HepG2 (cell line): ENCODE measurements around the gene RPS14. TPM values are rescaled to one million over a fixed set of nuclear protein-coding genes. Genes with fewer than 3 reads are reported as not detected.

Source experiments
- SMC3 ChIP-seq: IDR thresholded peaks from 2 replicates; pipeline ENCODE4 v1.6.1; 2011; ENCODE audit warnings: low read length, improper control_type of control experiment
- ZNF235 ChIP-seq: sonication (generic); formaldehyde crosslinking; IDR thresholded peaks from 2 replicates; pipeline ENCODE4 v1.8.1; 2023; ENCODE audit warnings: mild to moderate bottlenecking, missing genetic modification reagents, borderline replicate concordance
- ZSCAN31 ChIP-seq: sonication (generic); formaldehyde crosslinking; IDR thresholded peaks from 2 replicates; pipeline ENCODE4 v1.5.0; 2020; ENCODE audit warnings: low read depth, mild to moderate bottlenecking, missing genetic modification reagents
- polyA plus RNA-seq, 8 experiments: library from polyadenylated mRNA; depleted of rRNA in 3 of 8; stranded (reverse) in 7 of 8; unstranded in 1 of 8; fragments of >200 nt; fragmentation: Illumina TruSeq in 4 of 8; extraction: Trizol in 4 of 8; gene quantifications; 2 replicates each; pipeline versions ENCODE4 v1.2.1 to v1.2.3, GENCODE V29; 2011 to 2016; ENCODE audit warnings: low read depth in 4 of 8, missing spikeins in 1 of 8, mixed read lengths in 1 of 8; ENCODE audit not compliant: insufficient read depth in 1 of 8
- total RNA-seq, 5 experiments: library from RNA; depleted of rRNA; stranded (reverse); fragments of >200 nt; fragmentation: Illumina TruSeq; extraction: Trizol; gene quantifications; 2 replicates each; pipeline ENCODE4 v1.2.3, GENCODE V29; 2016; ENCODE audit warnings: low read depth in 1 of 5
- TF ChIP-seq, protein P1 (sequence below): sonication (generic); formaldehyde crosslinking; IDR thresholded peaks from 2 replicates; pipeline ENCODE4 v1.4.0; 2020; ENCODE audit warnings: mild to moderate bottlenecking, missing genetic modification reagents
- TF ChIP-seq, protein P2 (sequence below): sonication (generic); formaldehyde crosslinking; IDR thresholded peaks from 2 replicates; pipeline ENCODE4 v1.9.0; 2022; ENCODE audit warnings: missing genetic modification reagents, mild to moderate bottlenecking, borderline replicate concordance
- TF ChIP-seq, protein P3 (sequence below): sonication (generic); formaldehyde crosslinking; IDR thresholded peaks from 2 replicates; pipeline ENCODE4 v1.5.1; 2020; ENCODE audit warnings: missing genetic modification reagents, mild to moderate bottlenecking, borderline replicate concordance
- TF ChIP-seq, protein P4 (sequence below), 2 experiments: sonication (generic) in 1 of 2; formaldehyde crosslinking in 1 of 2; IDR thresholded peaks; 2 replicates each; pipeline versions ENCODE4 v1.4.0 to v1.6.1; 2016 to 2020; ENCODE audit warnings: borderline replicate concordance in 1 of 2, low read depth in 1 of 2, mild to moderate bottlenecking in 1 of 2, missing genetic modification reagents in 1 of 2
- TF ChIP-seq, protein P5 (sequence below): sonication (generic); formaldehyde crosslinking; IDR thresholded peaks from 2 replicates; pipeline ENCODE4 v1.4.0; 2020; ENCODE audit warnings: missing genetic modification reagents
- TF ChIP-seq, protein P6 (sequence below): sonication (generic); formaldehyde crosslinking; IDR thresholded peaks from 2 replicates; pipeline ENCODE4 v1.4.0; 2020; ENCODE audit warnings: missing genetic modification reagents

The RPS14 gene
- total and polyA plus RNA-seq, 2 of the 13 experiments (the other 11 are each of a cell fraction or from before 2014, with no cell fraction given), result 2,116 to 3,295 TPM

DNA sequence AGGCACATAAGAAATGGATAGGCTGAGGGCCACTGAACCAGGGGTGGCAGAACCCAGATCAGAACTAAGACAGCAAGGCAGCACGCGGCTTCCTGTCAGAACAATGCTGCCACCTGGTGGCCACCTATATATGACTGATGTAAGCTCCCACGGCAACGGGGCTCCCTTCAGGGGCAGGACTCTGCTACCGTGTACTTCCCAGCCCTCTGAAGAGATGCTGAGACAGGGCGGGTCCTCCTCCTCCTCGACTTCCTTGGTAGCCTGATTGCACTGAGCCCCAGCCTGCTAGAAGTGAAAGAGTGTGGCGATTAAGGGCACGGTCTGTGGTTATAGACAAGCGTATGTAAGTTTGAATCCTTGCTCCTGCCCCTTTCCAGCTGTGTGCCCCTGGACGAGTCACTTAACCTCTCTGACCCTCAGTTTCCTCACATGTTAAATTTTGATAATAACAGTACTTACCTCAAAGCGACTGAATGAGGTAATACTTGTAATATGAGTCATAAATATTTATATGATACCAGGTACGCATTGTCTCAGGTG lies 13.3 kb downstream of the RPS14 start (continued):
- TF ChIP-seq, protein P1, sequence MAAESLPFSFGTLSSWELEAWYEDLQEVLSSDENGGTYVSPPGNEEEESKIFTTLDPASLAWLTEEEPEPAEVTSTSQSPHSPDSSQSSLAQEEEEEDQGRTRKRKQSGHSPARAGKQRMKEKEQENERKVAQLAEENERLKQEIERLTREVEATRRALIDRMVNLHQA, result no peak
- TF ChIP-seq ZSCAN31 (CRISPR knock-in tag) (no peak), ZNF235 (no peak), SMC3 (peak; percentile 91)
- TF ChIP-seq, protein P2, sequence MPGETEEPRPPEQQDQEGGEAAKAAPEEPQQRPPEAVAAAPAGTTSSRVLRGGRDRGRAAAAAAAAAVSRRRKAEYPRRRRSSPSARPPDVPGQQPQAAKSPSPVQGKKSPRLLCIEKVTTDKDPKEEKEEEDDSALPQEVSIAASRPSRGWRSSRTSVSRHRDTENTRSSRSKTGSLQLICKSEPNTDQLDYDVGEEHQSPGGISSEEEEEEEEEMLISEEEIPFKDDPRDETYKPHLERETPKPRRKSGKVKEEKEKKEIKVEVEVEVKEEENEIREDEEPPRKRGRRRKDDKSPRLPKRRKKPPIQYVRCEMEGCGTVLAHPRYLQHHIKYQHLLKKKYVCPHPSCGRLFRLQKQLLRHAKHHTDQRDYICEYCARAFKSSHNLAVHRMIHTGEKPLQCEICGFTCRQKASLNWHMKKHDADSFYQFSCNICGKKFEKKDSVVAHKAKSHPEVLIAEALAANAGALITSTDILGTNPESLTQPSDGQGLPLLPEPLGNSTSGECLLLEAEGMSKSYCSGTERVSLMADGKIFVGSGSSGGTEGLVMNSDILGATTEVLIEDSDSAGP (CRISPR knock-in tag), result peak; percentile 49
- TF ChIP-seq, protein P3, sequence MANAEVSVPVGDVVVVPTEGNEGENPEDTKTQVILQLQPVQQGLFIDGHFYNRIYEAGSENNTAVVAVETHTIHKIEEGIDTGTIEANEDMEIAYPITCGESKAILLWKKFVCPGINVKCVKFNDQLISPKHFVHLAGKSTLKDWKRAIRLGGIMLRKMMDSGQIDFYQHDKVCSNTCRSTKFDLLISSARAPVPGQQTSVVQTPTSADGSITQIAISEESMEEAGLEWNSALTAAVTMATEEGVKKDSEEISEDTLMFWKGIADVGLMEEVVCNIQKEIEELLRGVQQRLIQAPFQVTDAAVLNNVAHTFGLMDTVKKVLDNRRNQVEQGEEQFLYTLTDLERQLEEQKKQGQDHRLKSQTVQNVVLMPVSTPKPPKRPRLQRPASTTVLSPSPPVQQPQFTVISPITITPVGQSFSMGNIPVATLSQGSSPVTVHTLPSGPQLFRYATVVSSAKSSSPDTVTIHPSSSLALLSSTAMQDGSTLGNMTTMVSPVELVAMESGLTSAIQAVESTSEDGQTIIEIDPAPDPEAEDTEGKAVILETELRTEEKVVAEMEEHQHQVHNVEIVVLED, result no peak
- TF ChIP-seq, protein P4, sequence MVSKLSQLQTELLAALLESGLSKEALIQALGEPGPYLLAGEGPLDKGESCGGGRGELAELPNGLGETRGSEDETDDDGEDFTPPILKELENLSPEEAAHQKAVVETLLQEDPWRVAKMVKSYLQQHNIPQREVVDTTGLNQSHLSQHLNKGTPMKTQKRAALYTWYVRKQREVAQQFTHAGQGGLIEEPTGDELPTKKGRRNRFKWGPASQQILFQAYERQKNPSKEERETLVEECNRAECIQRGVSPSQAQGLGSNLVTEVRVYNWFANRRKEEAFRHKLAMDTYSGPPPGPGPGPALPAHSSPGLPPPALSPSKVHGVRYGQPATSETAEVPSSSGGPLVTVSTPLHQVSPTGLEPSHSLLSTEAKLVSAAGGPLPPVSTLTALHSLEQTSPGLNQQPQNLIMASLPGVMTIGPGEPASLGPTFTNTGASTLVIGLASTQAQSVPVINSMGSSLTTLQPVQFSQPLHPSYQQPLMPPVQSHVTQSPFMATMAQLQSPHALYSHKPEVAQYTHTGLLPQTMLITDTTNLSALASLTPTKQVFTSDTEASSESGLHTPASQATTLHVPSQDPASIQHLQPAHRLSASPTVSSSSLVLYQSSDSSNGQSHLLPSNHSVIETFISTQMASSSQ (IDR thresholded peaks at IDR 0.05; ENCODE audit: low read depth), result no peak
- TF ChIP-seq, protein P4 (CRISPR knock-in tag; IDR thresholded peaks at IDR 0.05; ENCODE audit: borderline replicate concordance), result no peak
- TF ChIP-seq, protein P5, sequence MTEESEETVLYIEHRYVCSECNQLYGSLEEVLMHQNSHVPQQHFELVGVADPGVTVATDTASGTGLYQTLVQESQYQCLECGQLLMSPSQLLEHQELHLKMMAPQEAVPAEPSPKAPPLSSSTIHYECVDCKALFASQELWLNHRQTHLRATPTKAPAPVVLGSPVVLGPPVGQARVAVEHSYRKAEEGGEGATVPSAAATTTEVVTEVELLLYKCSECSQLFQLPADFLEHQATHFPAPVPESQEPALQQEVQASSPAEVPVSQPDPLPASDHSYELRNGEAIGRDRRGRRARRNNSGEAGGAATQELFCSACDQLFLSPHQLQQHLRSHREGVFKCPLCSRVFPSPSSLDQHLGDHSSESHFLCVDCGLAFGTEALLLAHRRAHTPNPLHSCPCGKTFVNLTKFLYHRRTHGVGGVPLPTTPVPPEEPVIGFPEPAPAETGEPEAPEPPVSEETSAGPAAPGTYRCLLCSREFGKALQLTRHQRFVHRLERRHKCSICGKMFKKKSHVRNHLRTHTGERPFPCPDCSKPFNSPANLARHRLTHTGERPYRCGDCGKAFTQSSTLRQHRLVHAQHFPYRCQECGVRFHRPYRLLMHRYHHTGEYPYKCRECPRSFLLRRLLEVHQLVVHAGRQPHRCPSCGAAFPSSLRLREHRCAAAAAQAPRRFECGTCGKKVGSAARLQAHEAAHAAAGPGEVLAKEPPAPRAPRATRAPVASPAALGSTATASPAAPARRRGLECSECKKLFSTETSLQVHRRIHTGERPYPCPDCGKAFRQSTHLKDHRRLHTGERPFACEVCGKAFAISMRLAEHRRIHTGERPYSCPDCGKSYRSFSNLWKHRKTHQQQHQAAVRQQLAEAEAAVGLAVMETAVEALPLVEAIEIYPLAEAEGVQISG (CRISPR knock-in tag), result 0 out of 2 replicates have a peak, but pooled peaks have one; percentile 17
- TF ChIP-seq, protein P6, sequence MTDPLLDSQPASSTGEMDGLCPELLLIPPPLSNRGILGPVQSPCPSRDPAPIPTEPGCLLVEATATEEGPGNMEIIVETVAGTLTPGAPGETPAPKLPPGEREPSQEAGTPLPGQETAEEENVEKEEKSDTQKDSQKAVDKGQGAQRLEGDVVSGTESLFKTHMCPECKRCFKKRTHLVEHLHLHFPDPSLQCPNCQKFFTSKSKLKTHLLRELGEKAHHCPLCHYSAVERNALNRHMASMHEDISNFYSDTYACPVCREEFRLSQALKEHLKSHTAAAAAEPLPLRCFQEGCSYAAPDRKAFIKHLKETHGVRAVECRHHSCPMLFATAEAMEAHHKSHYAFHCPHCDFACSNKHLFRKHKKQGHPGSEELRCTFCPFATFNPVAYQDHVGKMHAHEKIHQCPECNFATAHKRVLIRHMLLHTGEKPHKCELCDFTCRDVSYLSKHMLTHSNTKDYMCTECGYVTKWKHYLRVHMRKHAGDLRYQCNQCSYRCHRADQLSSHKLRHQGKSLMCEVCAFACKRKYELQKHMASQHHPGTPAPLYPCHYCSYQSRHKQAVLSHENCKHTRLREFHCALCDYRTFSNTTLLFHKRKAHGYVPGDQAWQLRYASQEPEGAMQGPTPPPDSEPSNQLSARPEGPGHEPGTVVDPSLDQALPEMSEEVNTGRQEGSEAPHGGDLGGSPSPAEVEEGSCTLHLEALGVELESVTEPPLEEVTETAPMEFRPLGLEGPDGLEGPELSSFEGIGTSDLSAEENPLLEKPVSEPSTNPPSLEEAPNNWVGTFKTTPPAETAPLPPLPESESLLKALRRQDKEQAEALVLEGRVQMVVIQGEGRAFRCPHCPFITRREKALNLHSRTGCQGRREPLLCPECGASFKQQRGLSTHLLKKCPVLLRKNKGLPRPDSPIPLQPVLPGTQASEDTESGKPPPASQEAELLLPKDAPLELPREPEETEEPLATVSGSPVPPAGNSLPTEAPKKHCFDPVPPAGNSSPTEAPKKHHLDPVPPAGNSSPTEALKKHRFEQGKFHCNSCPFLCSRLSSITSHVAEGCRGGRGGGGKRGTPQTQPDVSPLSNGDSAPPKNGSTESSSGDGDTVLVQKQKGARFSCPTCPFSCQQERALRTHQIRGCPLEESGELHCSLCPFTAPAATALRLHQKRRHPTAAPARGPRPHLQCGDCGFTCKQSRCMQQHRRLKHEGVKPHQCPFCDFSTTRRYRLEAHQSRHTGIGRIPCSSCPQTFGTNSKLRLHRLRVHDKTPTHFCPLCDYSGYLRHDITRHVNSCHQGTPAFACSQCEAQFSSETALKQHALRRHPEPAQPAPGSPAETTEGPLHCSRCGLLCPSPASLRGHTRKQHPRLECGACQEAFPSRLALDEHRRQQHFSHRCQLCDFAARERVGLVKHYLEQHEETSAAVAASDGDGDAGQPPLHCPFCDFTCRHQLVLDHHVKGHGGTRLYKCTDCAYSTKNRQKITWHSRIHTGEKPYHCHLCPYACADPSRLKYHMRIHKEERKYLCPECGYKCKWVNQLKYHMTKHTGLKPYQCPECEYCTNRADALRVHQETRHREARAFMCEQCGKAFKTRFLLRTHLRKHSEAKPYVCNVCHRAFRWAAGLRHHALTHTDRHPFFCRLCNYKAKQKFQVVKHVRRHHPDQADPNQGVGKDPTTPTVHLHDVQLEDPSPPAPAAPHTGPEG (CRISPR knock-in tag), result no peak
